SK-N-SH (cell line): ENCODE measurements around the gene SEC61A1. TPM values are rescaled to one million over a fixed set of nuclear protein-coding genes. Genes with fewer than 3 reads are reported as not detected.

Source experiments
- CTCF ChIA-PET: fragments of 300-600, 350-600 bp; formaldehyde crosslinking; extraction: SDS; loops from one replicate; lab custom pipeline; 2021; lab: Yijun Ruan, JAX
- POLR2A ChIA-PET: fragments of 350-600 bp; sonication (Branson Sonifier 250); formaldehyde crosslinking; extraction: SDS; loops from one replicate; lab custom pipeline; 2020; ENCODE audit warnings: antibody characterized with exemption, inconsistent platforms; lab: Yijun Ruan, JAX
- DNase-seq: peaks from one replicate; pipeline ENCODE4 v3.0.0; 2012
- H2AFZ ChIP-seq: fragments of 200-600 bp; sonication (generic); 2 replicates; pipeline ENCODE4 v1.8.1; 2016; ENCODE audit warnings: antibody characterized with exemption, mild to moderate bottlenecking, low read depth
- H3F3A ChIP-seq: fragments of 200-600 bp; sonication (generic); replicated peaks from 2 replicates; pipeline ENCODE3; 2016; ENCODE audit warnings: antibody characterized with exemption, mild to moderate bottlenecking; ENCODE audit not compliant: insufficient read depth
- H3K27ac ChIP-seq, 2 experiments: fragments of 200-500 bp in 1 of 2; fragments of 200-600 bp in 1 of 2; sonication (Bioruptor generic) in 1 of 2; sonication (generic), shearing (Covaris generic) in 1 of 2; 2 replicates each; pipeline versions ENCODE4 v1.5.1 to v1.6.1; 2014 to 2016; ENCODE audit warnings: low read depth in 2 of 2, inconsistent platforms in 1 of 2, low read length in 1 of 2, mild to moderate bottlenecking in 1 of 2, mixed read lengths in 1 of 2
- H3K27me3 ChIP-seq: fragments of 200-600 bp; sonication (generic), shearing (Covaris generic); 2 replicates; pipeline ENCODE4 v1.6.1; 2016; ENCODE audit warnings: mixed run types; ENCODE audit not compliant: insufficient read depth
- H3K36me3 ChIP-seq, 2 experiments: fragments of 200-500 bp in 1 of 2; fragments of 200-600 bp in 1 of 2; sonication (Bioruptor generic) in 1 of 2; sonication (generic) in 1 of 2; replicated peaks in 1 of 2; 2 replicates each; pipeline versions ENCODE3 to v1.5.1; 2014 to 2016; ENCODE audit warnings: low read length in 1 of 2, mild to moderate bottlenecking in 1 of 2; ENCODE audit not compliant: insufficient read depth in 2 of 2, control insufficient read depth in 1 of 2
- H3K4me1 ChIP-seq, 2 experiments: fragments of 200-500 bp in 1 of 2; fragments of 200-600 bp in 1 of 2; sonication (Bioruptor generic) in 1 of 2; sonication (generic), shearing (Covaris generic) in 1 of 2; 2 replicates each; pipeline versions ENCODE4 v1.5.1 to v1.6.1; 2014 to 2016; ENCODE audit warnings: low read depth in 1 of 2, low read length in 1 of 2, mixed run types in 1 of 2; ENCODE audit not compliant: insufficient read depth in 2 of 2, control insufficient read depth in 1 of 2
- H3K4me2 ChIP-seq: fragments of 200-600 bp; sonication (generic), shearing (Covaris generic); 2 replicates; pipeline ENCODE4 v1.6.1; 2017; ENCODE audit warnings: mixed run types
- H3K4me3 ChIP-seq, 2 experiments: fragments of 200-500 bp in 1 of 2; fragments of 200-600 bp in 1 of 2; sonication (Bioruptor generic) in 1 of 2; sonication (generic), shearing (Covaris generic) in 1 of 2; 2 replicates each; pipeline versions ENCODE4 v1.5.1 to v1.8.1; 2014 to 2016; ENCODE audit warnings: low read depth in 2 of 2, inconsistent platforms in 1 of 2, low read length in 1 of 2, mild to moderate bottlenecking in 1 of 2, mixed read lengths in 1 of 2, moderate library complexity in 1 of 2
- H3K79me2 ChIP-seq: fragments of 200-600 bp; sonication (generic); 2 replicates; pipeline ENCODE4 v1.8.1; 2017; ENCODE audit warnings: mild to moderate bottlenecking; ENCODE audit not compliant: insufficient read depth
- H3K9ac ChIP-seq: fragments of 200-600 bp; sonication (generic); 2 replicates; pipeline ENCODE4 v1.6.1; 2017; ENCODE audit warnings: mixed run types
- H3K9me2 ChIP-seq: fragments of 200-600 bp; sonication (generic); 2 replicates; pipeline ENCODE4 v1.6.1; 2017; ENCODE audit warnings: mixed run types
- H3K9me3 ChIP-seq: fragments of 200-600 bp; sonication (generic); 2 replicates; pipeline ENCODE4 v1.6.1; 2017; ENCODE audit warnings: mixed run types, mild to moderate bottlenecking, moderate library complexity
- H4K20me1 ChIP-seq: fragments of 200-600 bp; sonication (generic); 2 replicates; pipeline ENCODE4 v1.6.1; 2017; ENCODE audit warnings: mild to moderate bottlenecking, mixed run types; ENCODE audit not compliant: insufficient read depth
- CHD2 ChIP-seq: fragments of 150-350 bp; IDR thresholded peaks from 2 replicates; pipeline ENCODE4 v1.6.1; 2018; ENCODE audit warnings: low read length; ENCODE audit not compliant: partially characterized antibody
- CTCF ChIP-seq: fragments of 200-600 bp; sonication (generic); IDR thresholded peaks from 2 replicates; pipeline ENCODE4 v1.6.1; 2017; ENCODE audit warnings: antibody characterized with exemption, mild to moderate bottlenecking, moderate library complexity
- ELF1 ChIP-seq: IDR thresholded peaks from 2 replicates; pipeline ENCODE4 v1.4.0; 2012
- EP300 ChIP-seq, 2 experiments: IDR thresholded peaks; 2 replicates each; pipeline versions ENCODE4 v1.4.0 to v1.6.1; 2012; ENCODE audit warnings: borderline replicate concordance in 1 of 2, low read depth in 1 of 2, low read length in 1 of 2
- EZH2phosphoT487 ChIP-seq: fragments of 200-600 bp; sonication (generic); IDR thresholded peaks from 2 replicates; pipeline ENCODE4 v1.6.1; 2017; ENCODE audit warnings: low read depth, mixed run types, mild to moderate bottlenecking, antibody characterized with exemption, moderate library complexity, borderline replicate concordance
- FOSL2 ChIP-seq: IDR thresholded peaks from 2 replicates; pipeline ENCODE4 v1.4.0; 2012; ENCODE audit warnings: low read depth, mild to moderate bottlenecking, moderate library complexity, borderline replicate concordance
- FOXJ3 ChIP-seq: sonication (generic); formaldehyde crosslinking; IDR thresholded peaks from 2 replicates; pipeline ENCODE4 v1.5.1; 2020; ENCODE audit warnings: mild to moderate bottlenecking, missing genetic modification reagents
- FOXM1 ChIP-seq: IDR thresholded peaks from 2 replicates; pipeline ENCODE4 v1.4.0; 2012; ENCODE audit warnings: low read depth, mild to moderate bottlenecking
- GABPA ChIP-seq: IDR thresholded peaks from 2 replicates; pipeline ENCODE4 v1.4.0; 2012; ENCODE audit warnings: low read depth, mild to moderate bottlenecking
- IRF3 ChIP-seq: fragments of 150-350 bp; IDR thresholded peaks from 2 replicates; pipeline ENCODE4 v1.6.1; 2016; ENCODE audit warnings: mild to moderate bottlenecking, low read depth, low read length
- JUND ChIP-seq: IDR thresholded peaks from 2 replicates; pipeline ENCODE4 v1.4.0; 2012
- MAX ChIP-seq: IDR thresholded peaks from 2 replicates; pipeline ENCODE4 v1.4.0; 2012; ENCODE audit warnings: low read depth
- MEF2A ChIP-seq: IDR thresholded peaks from 2 replicates; pipeline ENCODE4 v1.4.0; 2012; ENCODE audit warnings: low read depth, borderline replicate concordance
- MXI1 ChIP-seq: IDR thresholded peaks from 2 replicates; pipeline ENCODE4 v1.6.1; 2012; ENCODE audit warnings: mild to moderate bottlenecking, low read depth, low read length, improper control_type of control experiment
- NFIC ChIP-seq: IDR thresholded peaks from 2 replicates; pipeline ENCODE4 v1.4.0; 2012; ENCODE audit warnings: borderline replicate concordance
- NRF1 ChIP-seq: IDR thresholded peaks from 2 replicates; pipeline ENCODE4 v1.6.1; 2012; ENCODE audit warnings: low read depth, mild to moderate bottlenecking, low read length
- PBX3 ChIP-seq: IDR thresholded peaks from 2 replicates; pipeline ENCODE4; 2012
- POLR2AphosphoS5 ChIP-seq: IDR thresholded peaks from 2 replicates; pipeline ENCODE4 v1.6.1; 2012; ENCODE audit warnings: low read depth, low read length
- RFX5 ChIP-seq: IDR thresholded peaks from 2 replicates; pipeline ENCODE4 v1.6.1; 2012; ENCODE audit warnings: mild to moderate bottlenecking, improper control_type of control experiment, low read length
- RXRA ChIP-seq: IDR thresholded peaks from 2 replicates; pipeline ENCODE4 v1.4.0; 2012; ENCODE audit warnings: low read depth, mild to moderate bottlenecking, borderline replicate concordance
- SIN3A ChIP-seq: IDR thresholded peaks from 2 replicates; pipeline ENCODE4 v1.6.1; 2012; ENCODE audit warnings: low read depth, mild to moderate bottlenecking, low read length, moderate library complexity, borderline replicate concordance
- SMC3 ChIP-seq: IDR thresholded peaks from 2 replicates; pipeline ENCODE4 v1.6.1; 2012; ENCODE audit warnings: low read depth, low read length, improper control_type of control experiment
- TAF1 ChIP-seq: IDR thresholded peaks from 2 replicates; pipeline ENCODE4 v1.6.1; 2012; ENCODE audit warnings: low read depth, mild to moderate bottlenecking, low read length, moderate library complexity, borderline replicate concordance
- TCF12 ChIP-seq: IDR thresholded peaks from 2 replicates; pipeline ENCODE4 v1.4.0; 2012
- USF1 ChIP-seq: IDR thresholded peaks from 2 replicates; pipeline ENCODE4 v1.4.0; 2012; ENCODE audit warnings: low read depth, borderline replicate concordance
- YY1 ChIP-seq: IDR thresholded peaks from 2 replicates; pipeline ENCODE4 v1.4.0; 2012; ENCODE audit warnings: low read depth, mild to moderate bottlenecking
- ZBTB33 ChIP-seq: IDR thresholded peaks from 2 replicates; pipeline ENCODE4 v1.4.0; 2012; ENCODE audit warnings: low read depth, borderline replicate concordance
- WGBS: methylation state at CpG from one replicate; pipeline ENCODE4 v1.1.6; 2017; ENCODE audit warnings: low lambda C conversion rate; 5-methylcytosine and 5-hydroxymethylcytosine counted together
- polyA plus RNA-seq, 3 experiments: library from polyadenylated mRNA; depleted of rRNA; stranded (reverse); fragments of >200 nt; gene quantifications; 2 replicates each; pipeline ENCODE4 v1.2.3, GENCODE V29; 2012

The SEC61A1 gene
- 153 and 215 TPM in 2 replicates for polyA plus RNA-seq (2012; rRNA removed)
- 122 and 161 TPM in 2 replicates for polyA plus RNA-seq (2012; cell fraction: cytosol; rRNA removed)
- 160 and 215 TPM in 2 replicates for polyA plus RNA-seq (2012; cell fraction: nucleus; rRNA removed)

- H3K27me3 ChIP-seq, result no peaks in the 10 kb centered on the region
- peaks cover 56% of the 10 kb centered on the region for H3K79me2 ChIP-seq
- peaks cover 27 to 37% of the 10 kb centered on the region in 2 experiments for H3K36me3 ChIP-seq
- peak within 1 kb of the TSS; percentile 86 to 88 for H3K27ac ChIP-seq
- CTCF ChIA-PET, result no interaction called here
- DNase-seq, result peak; percentile 99
- peak within 1 kb of the TSS; percentile 94 for H2AFZ ChIP-seq
- H3K4me2 ChIP-seq, result peak within 1 kb of the TSS; percentile 90
- H3K9ac ChIP-seq, result peak within 1 kb of the TSS; percentile 98
- peaks cover 0 to 38% of the 10 kb centered on the region in 2 experiments; a peak in 2 of 4 replicates for H3K4me1 ChIP-seq
- POLR2A ChIA-PET, result interaction anchor here (0.7 kb wide), 1 partner anchor 151 kb away, joined by 3 read pairs; no protein-coding TSS in a partner anchor
- H3K9me3 ChIP-seq, result no peaks in the 10 kb centered on the region
- H3F3A ChIP-seq, result peaks cover 12% of the 10 kb centered on the region
- no CpG with 5 or more reads among the region's 90 CpGs for WGBS
- H4K20me1 ChIP-seq, result peaks cover 36% of the 10 kb centered on the region
- no peaks in the 10 kb centered on the region for H3K9me2 ChIP-seq
- H3K4me3 ChIP-seq, result peak within 1 kb of the TSS; percentile 93 to 98
- no peak for TF ChIP-seq IRF3
- TF ChIP-seq RXRA, result no peak
- TF ChIP-seq MEF2A, result no peak; the same call in 1 of the 2 replicates
- no peak for TF ChIP-seq JUND
- no peak for TF ChIP-seq SMC3
- TF ChIP-seq RFX5, result no peak
- no peak for TF ChIP-seq FOSL2
- TF ChIP-seq YY1, result 0 out of 2 replicates have a peak, but pooled peaks have one; percentile 35
- no peak for TF ChIP-seq EZH2phosphoT487
- peak; percentile 96 for TF ChIP-seq ZBTB33
- TF ChIP-seq FOXM1, result no peak
- no peak; the same call in 1 of the 2 replicates for TF ChIP-seq ELF1
- TF ChIP-seq POLR2AphosphoS5, result peak; percentile 81
- TF ChIP-seq TAF1, result peak; percentile 74
- no peak for TF ChIP-seq USF1
- TF ChIP-seq CTCF, result no peak
- TF ChIP-seq PBX3, result no peak
- TF ChIP-seq SIN3A, result peak; percentile 62; the same call in 1 of the 2 replicates
- TF ChIP-seq CHD2, result peak; percentile 98
- TF ChIP-seq FOXJ3 (CRISPR knock-in tag), result no peak
- peak; percentile 68 for TF ChIP-seq GABPA
- TF ChIP-seq EP300 (IDR thresholded peaks at IDR 0.05; ENCODE audit: borderline replicate concordance in 1 of 2, low read depth in 1 of 2, low read length in 1 of 2), result no peak
- no peak for TF ChIP-seq NFIC
- TF ChIP-seq NRF1, result peak; percentile 70
- peak; percentile 92 for TF ChIP-seq MAX
- TF ChIP-seq TCF12, result 0 out of 2 replicates have a peak, but pooled peaks have one; percentile 9
- peak; percentile 51 for TF ChIP-seq MXI1
These were observed at the start of gene SEC61A1 for GRCh38 chr3:128051837-128052594. TSS of gene SEC61A1 (plus strand) at chr3:128052437. CDS start at chr3:128052553, 116 bp downstream.
